HPDE6-E6E7 (cell line): Measurements from ENCODE around the gene BPI.
"Not testable (repeated sequence)": the region's sequence is repeated elsewhere in the genome, so short reads cannot be mapped to it uniquely, and the experiment has no call there.

Experiments used
- DNase-seq: peaks from one replicate; pipeline ENCODE4 v3.0.0; 2011; ENCODE audit warnings: missing footprints; ENCODE audit errors: extremely low spot score

BPI gene

GRCh38 chr20:38303908-38304379 lies at the start of gene BPI:
TSS of gene BPI (plus strand) at chr20:38304156. CDS start at chr20:38304224, 68 bp downstream.
- DNase-seq: no peak

GRCh38 chr20:38254621-38255020 lies 49.3 kb upstream of the BPI start:
- not testable (repeated sequence) for DNase-seq

- no peak for DNase-seq
Measured at GRCh38 chr20:38255393-38255792, 48.6 kb upstream of the BPI start.

- no peak for DNase-seq
Measured at GRCh38 chr20:38256021-38256420, 47.9 kb upstream of the BPI start.

- DNase-seq: no peak
Measured at GRCh38 chr20:38256966-38257365, 47.0 kb upstream of the BPI start.

- DNase-seq: no peak
Measured at GRCh38 chr20:38258545-38259215, 45.3 kb upstream of the BPI start.

- no peak for DNase-seq
Measured at GRCh38 chr20:38260025-38260377, 44.0 kb upstream of the BPI start.

- DNase-seq: no peak
Measured at GRCh38 chr20:38260378-38261053, 43.4 kb upstream of the BPI start, which contains the start of gene KIAA1755. TSS of gene KIAA1755 (minus strand) at chr20:38260735. CDS start at chr20:38260500, 235 bp downstream.

GRCh38 chr20:38261054-38261390 lies 42.9 kb upstream of the BPI start:
- DNase-seq: no peak

GRCh38 chr20:38262931-38263330 lies 41.0 kb upstream of the BPI start:
- no peak for DNase-seq

GRCh38 chr20:38266426-38266825 lies 37.5 kb upstream of the BPI start:
- DNase-seq: no peak

GRCh38 chr20:38267296-38267695 lies 36.7 kb upstream of the BPI start:
- DNase-seq: no peak

- DNase-seq: no peak
Measured at GRCh38 chr20:38267901-38268514, 35.9 kb upstream of the BPI start.

- no peak for DNase-seq
Measured at GRCh38 chr20:38269040-38269439, 34.9 kb upstream of the BPI start.

GRCh38 chr20:38269715-38270114 lies 34.2 kb upstream of the BPI start:
- no peak for DNase-seq

- DNase-seq: peak; percentile 99
Measured at GRCh38 chr20:38270869-38271605, 32.9 kb upstream of the BPI start.

GRCh38 chr20:38271608-38272120 lies 32.3 kb upstream of the BPI start:
- DNase-seq: no peak

- DNase-seq: no peak
Measured at GRCh38 chr20:38272398-38272797, 31.6 kb upstream of the BPI start.

GRCh38 chr20:38272961-38273360 lies 31.0 kb upstream of the BPI start:
- DNase-seq: no peak

- DNase-seq: peak; percentile 53
Measured at GRCh38 chr20:38275815-38276550, 28.0 kb upstream of the BPI start.

- DNase-seq: no peak
Measured at GRCh38 chr20:38277285-38277684, 26.7 kb upstream of the BPI start.
